Embryonic facial prominence (tissue), 1 donor: ENCODE data around the gene CELF4.

Source experiments
- DNase-seq: peaks from one replicate; pipeline ENCODE4 v3.0.0-alpha.2; 2016; ENCODE audit errors: extremely low spot score

Gene CELF4

GRCh38 chr18:37412829-37413228 lies 152.8 kb downstream of the CELF4 start:
- no peak for DNase-seq

GRCh38 chr18:37412333-37412732 lies 153.3 kb downstream of the CELF4 start:
- DNase-seq, result no peak

GRCh38 chr18:37409878-37410277 lies 155.7 kb downstream of the CELF4 start:
- DNase-seq, result no peak

- DNase-seq, result no peak
These were observed 156.8 kb downstream of the CELF4 start for GRCh38 chr18:37408676-37409265.

- DNase-seq, result no peak
These were observed 158.0 kb downstream of the CELF4 start for GRCh38 chr18:37407571-37407970.

- no peak for DNase-seq
These were observed 159.8 kb downstream of the CELF4 start for GRCh38 chr18:37405772-37406171.

- no peak for DNase-seq
These were observed 160.4 kb downstream of the CELF4 start for GRCh38 chr18:37405229-37405628.

- DNase-seq, result no peak
These were observed 161.8 kb downstream of the CELF4 start for GRCh38 chr18:37403788-37404187.

GRCh38 chr18:37403100-37403781 lies 162.4 kb downstream of the CELF4 start:
- no peak for DNase-seq

- DNase-seq, result no peak
These were observed 162.9 kb downstream of the CELF4 start for GRCh38 chr18:37402735-37403099.

- no peak for DNase-seq
These were observed 164.8 kb downstream of the CELF4 start for GRCh38 chr18:37400802-37401201.

GRCh38 chr18:37398248-37398920 lies 167.2 kb downstream of the CELF4 start:
- no peak for DNase-seq

- DNase-seq, result no peak
These were observed 167.8 kb downstream of the CELF4 start for GRCh38 chr18:37397814-37398213.

GRCh38 chr18:37396971-37397720 lies 168.5 kb downstream of the CELF4 start:
- DNase-seq, result no peak

GRCh38 chr18:37395631-37396030 lies 170.0 kb downstream of the CELF4 start:
- DNase-seq, result no peak

- DNase-seq, result no peak
These were observed 170.5 kb downstream of the CELF4 start for GRCh38 chr18:37395138-37395537.

- no peak for DNase-seq
These were observed 171.0 kb downstream of the CELF4 start for GRCh38 chr18:37394610-37394965.

- no peak for DNase-seq
These were observed 171.5 kb downstream of the CELF4 start for GRCh38 chr18:37393945-37394609.

GRCh38 chr18:37393221-37393827 lies 172.3 kb downstream of the CELF4 start:
- DNase-seq, result no peak

- DNase-seq, result no peak
These were observed 172.9 kb downstream of the CELF4 start for GRCh38 chr18:37392648-37393047.

- DNase-seq, result no peak
These were observed 173.7 kb downstream of the CELF4 start for GRCh38 chr18:37391698-37392548.
